ENCODE data around the gene PIP5K1C.

GRCh38 chr19:3593156-3593555, 107.1 kb downstream of the PIP5K1C start:
- TF ChIP-seq, protein P1, sequence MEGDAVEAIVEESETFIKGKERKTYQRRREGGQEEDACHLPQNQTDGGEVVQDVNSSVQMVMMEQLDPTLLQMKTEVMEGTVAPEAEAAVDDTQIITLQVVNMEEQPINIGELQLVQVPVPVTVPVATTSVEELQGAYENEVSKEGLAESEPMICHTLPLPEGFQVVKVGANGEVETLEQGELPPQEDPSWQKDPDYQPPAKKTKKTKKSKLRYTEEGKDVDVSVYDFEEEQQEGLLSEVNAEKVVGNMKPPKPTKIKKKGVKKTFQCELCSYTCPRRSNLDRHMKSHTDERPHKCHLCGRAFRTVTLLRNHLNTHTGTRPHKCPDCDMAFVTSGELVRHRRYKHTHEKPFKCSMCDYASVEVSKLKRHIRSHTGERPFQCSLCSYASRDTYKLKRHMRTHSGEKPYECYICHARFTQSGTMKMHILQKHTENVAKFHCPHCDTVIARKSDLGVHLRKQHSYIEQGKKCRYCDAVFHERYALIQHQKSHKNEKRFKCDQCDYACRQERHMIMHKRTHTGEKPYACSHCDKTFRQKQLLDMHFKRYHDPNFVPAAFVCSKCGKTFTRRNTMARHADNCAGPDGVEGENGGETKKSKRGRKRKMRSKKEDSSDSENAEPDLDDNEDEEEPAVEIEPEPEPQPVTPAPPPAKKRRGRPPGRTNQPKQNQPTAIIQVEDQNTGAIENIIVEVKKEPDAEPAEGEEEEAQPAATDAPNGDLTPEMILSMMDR (IDR thresholded peaks at IDR 0.05), result no peak
- no peak for TF ChIP-seq POLR2A (IDR thresholded peaks at IDR 0.05)
